IMR-90 (cell line): ENCODE data around the gene CDK5RAP3. TPM values are rescaled to one million over a fixed set of nuclear protein-coding genes. Genes with fewer than 3 reads are reported as not detected.

Source experiments
- ATAC-seq: fragments of 200-7000 bp; cut with Tn5 transposase; 2 replicates; pipeline ENCODE4 v1.9.1; 2020; ENCODE audit warnings: low read depth, mild to moderate bottlenecking, moderate library complexity
- BruUV-seq: library from RNA; stranded (reverse); fragments of 400-500 nt; replicated peaks from 2 replicates; lab custom pipeline; 2021; lab: Mats Ljungman, UMichigan
- CTCF ChIA-PET: fragments of 300-600 bp; formaldehyde crosslinking; extraction: SDS; loops from one replicate; lab custom pipeline; 2021; ENCODE audit warnings: antibody characterized with exemption; lab: Yijun Ruan, JAX
- POLR2A ChIA-PET: fragments of 300-600 bp; sonication (Branson Sonifier 250); formaldehyde crosslinking; loops from one replicate; lab custom pipeline; 2022; ENCODE audit warnings: antibody characterized with exemption; ENCODE audit not compliant: unreplicated experiment; lab: Charles Lee
- DNase-seq: peaks from one replicate; pipeline ENCODE4 v3.0.0; 2013
- H2AFZ ChIP-seq: replicated peaks from 2 replicates; pipeline ENCODE3; 2013; ENCODE audit warnings: low read length, mild to moderate bottlenecking; ENCODE audit not compliant: poor library complexity
- H2AK5ac ChIP-seq: 2 replicates; pipeline ENCODE4 v1.6.1; 2013; ENCODE audit warnings: low read depth, low read length, inconsistent platforms
- H2AK9ac ChIP-seq: replicated peaks from 2 replicates; pipeline ENCODE3; 2013; ENCODE audit warnings: mild to moderate bottlenecking, low read depth, low read length, moderate library complexity; ENCODE audit not compliant: poor library complexity
- H2BK120ac ChIP-seq: 2 replicates; pipeline ENCODE4 v1.6.1; 2013; ENCODE audit warnings: low read depth, low read length, inconsistent platforms
- H2BK15ac ChIP-seq: 3 replicates; pipeline ENCODE4 v1.6.1; 2013; ENCODE audit warnings: low read depth, low read length, inconsistent platforms
- H2BK20ac ChIP-seq: 2 replicates; pipeline ENCODE4 v1.6.1; 2013; ENCODE audit warnings: low read depth, mild to moderate bottlenecking, inconsistent platforms, low read length, moderate library complexity
- H2BK5ac ChIP-seq: 2 replicates; pipeline ENCODE4 v1.6.1; 2013; ENCODE audit warnings: mild to moderate bottlenecking, low read depth, low read length, inconsistent platforms; ENCODE audit not compliant: poor library complexity, severe bottlenecking
- H3K14ac ChIP-seq: replicated peaks from 2 replicates; pipeline ENCODE4 v1.6.1; 2013; ENCODE audit warnings: low read depth, low read length, inconsistent platforms
- H3K18ac ChIP-seq: 2 replicates; pipeline ENCODE4 v1.6.1; 2013; ENCODE audit warnings: low read depth, low read length, control low read depth
- H3K23ac ChIP-seq: 2 replicates; pipeline ENCODE4 v1.6.1; 2013; ENCODE audit warnings: low read depth, low read length, inconsistent platforms
- H3K27ac ChIP-seq: 2 replicates; pipeline ENCODE4 v1.5.1; 2013; ENCODE audit warnings: mild to moderate bottlenecking, control low read depth, low read length; ENCODE audit not compliant: insufficient read depth
- H3K27me3 ChIP-seq: 2 replicates; pipeline ENCODE4 v1.6.1; 2013; ENCODE audit warnings: low read length; ENCODE audit not compliant: control insufficient read depth, insufficient read depth
- H3K36me3 ChIP-seq: 2 replicates; pipeline ENCODE4 v1.6.1; 2013; ENCODE audit warnings: low read length, mixed read lengths; ENCODE audit not compliant: control insufficient read depth, insufficient read depth
- H3K4ac ChIP-seq: 2 replicates; pipeline ENCODE4 v1.6.1; 2013; ENCODE audit warnings: low read depth, low read length, inconsistent platforms
- H3K4me1 ChIP-seq: 2 replicates; pipeline ENCODE4 v1.6.1; 2013; ENCODE audit warnings: low read length, mixed read lengths; ENCODE audit not compliant: control insufficient read depth, insufficient read depth
- H3K4me2 ChIP-seq: 2 replicates; pipeline ENCODE4 v1.6.1; 2013; ENCODE audit warnings: low read depth, mild to moderate bottlenecking, control low read depth, low read length, moderate library complexity
- H3K4me3 ChIP-seq: 2 replicates; pipeline ENCODE4 v1.5.1; 2013; ENCODE audit warnings: low read depth, mild to moderate bottlenecking, control low read depth, low read length, moderate library complexity; ENCODE audit not compliant: insufficient read depth
- H3K56ac ChIP-seq: 2 replicates; pipeline ENCODE4 v1.6.1; 2013; ENCODE audit warnings: low read length, inconsistent platforms; ENCODE audit not compliant: insufficient read depth; ENCODE audit errors: extremely low read depth
- H3K79me1 ChIP-seq, 2 experiments: 2 replicates each; pipeline ENCODE4 v1.6.1; 2013; ENCODE audit warnings: low read length in 2 of 2, inconsistent platforms in 1 of 2, low read depth in 1 of 2
- H3K9ac ChIP-seq: 2 replicates; pipeline ENCODE4 v1.6.1; 2013; ENCODE audit warnings: low read depth, low read length, control low read depth
- H3K9me1 ChIP-seq: 2 replicates; pipeline ENCODE4 v1.6.1; 2013; ENCODE audit warnings: low read length, inconsistent platforms; ENCODE audit not compliant: insufficient read depth
- H3K9me3 ChIP-seq: 2 replicates; pipeline ENCODE4 v1.6.1; 2013; ENCODE audit warnings: low read length; ENCODE audit not compliant: control insufficient read depth, insufficient read depth
- H4K20me1 ChIP-seq: 2 replicates; pipeline ENCODE4 v1.6.1; 2013; ENCODE audit warnings: low read length, inconsistent platforms; ENCODE audit not compliant: insufficient read depth
- H4K5ac ChIP-seq: 2 replicates; pipeline ENCODE4 v1.6.1; 2013; ENCODE audit warnings: mild to moderate bottlenecking, low read depth, low read length, control low read depth
- H4K8ac ChIP-seq, 2 experiments: 2 replicates each; pipeline ENCODE4 v1.6.1; 2013; ENCODE audit warnings: low read depth in 2 of 2, low read length in 2 of 2, control low read depth in 1 of 2, inconsistent platforms in 1 of 2
- H4K91ac ChIP-seq: 2 replicates; pipeline ENCODE4 v1.6.1; 2013; ENCODE audit warnings: low read depth, low read length, inconsistent platforms; ENCODE audit not compliant: insufficient read depth
- CTCF ChIP-seq: conservative IDR thresholded peaks from 2 replicates; pipeline ENCODE4 v1.5.1; 2012; ENCODE audit warnings: mild to moderate bottlenecking, low read depth, low read length, improper control_type of control experiment
- RCOR1 ChIP-seq: IDR thresholded peaks from 2 replicates; pipeline ENCODE4 v1.6.1; 2012; ENCODE audit warnings: mild to moderate bottlenecking, low read length, improper control_type of control experiment; ENCODE audit not compliant: insufficient replicate concordance
- WGBS, 2 experiments: methylation state at CpG; one replicate each; pipeline versions ENCODE4 v1.1.5 to v1.1.7; 2013; ENCODE audit warnings: missing lambda C conversion rate in 2 of 2; ENCODE audit not compliant: insufficient read length in 1 of 2; ENCODE audit errors: extremely low coverage in 2 of 2; 5-methylcytosine and 5-hydroxymethylcytosine counted together
- dilution Hi-C: fragments of 300-500 bp; cut with HindIII; formaldehyde crosslinking; loops from one replicate; pipeline ENCODE4 v1.14.3; 2018; ENCODE audit warnings: low sequenced_read_pairs; ENCODE audit not compliant: unreplicated experiment
- in situ Hi-C: fragments of 300-500 bp; cut with MboI; formaldehyde crosslinking; loops from 3 replicates; pipeline ENCODE4 v1.14.3; 2019; ENCODE audit warnings: low sequenced_read_pairs, inconsistent platforms, mixed read lengths
- intact Hi-C: fragments of 100-400 bp; cut with micrococcal nuclease; formaldehyde crosslinking; loops from 2 replicates; pipeline ENCODE4 v1.10.0; 2022
- polyA plus RNA-seq, 3 experiments: library from polyadenylated mRNA; depleted of rRNA; stranded (reverse); fragments of >200 nt; gene quantifications; 2 replicates each; pipeline ENCODE4 v1.2.3, GENCODE V29; 2012; ENCODE audit warnings: low replicate concordance in 1 of 3
- total RNA-seq: library from RNA; depleted of rRNA; stranded (reverse); fragments of >200 nt; gene quantifications from 2 replicates; pipeline ENCODE4 v1.2.3, GENCODE V29; 2012

Gene CDK5RAP3
- total and polyA plus RNA-seq, 2 of the 4 experiments (the other 2 are of a cell fraction) = 75.3 to 153 TPM

GRCh38 chr17:48024149-48025039 is 53.5 kb downstream of the CDK5RAP3 start:
- Histone ChIP-seq H2AK5ac (peak overlapping the region; percentile 22; the same call in 1 of the 2 replicates), H3K4ac (peak overlapping the region; percentile 27), H3K27me3 (no peaks in the 10 kb centered on the region), H3K79me1 (peaks cover 0 to 7% of the 10 kb centered on the region in 2 experiments; a peak in 1 of 4 replicates), H4K20me1 (peaks cover 3% of the 10 kb centered on the region; the same call in 1 of the 2 replicates), H4K91ac (peak overlapping the region; percentile 28; the same call in 1 of the 2 replicates), H2AK9ac (peak overlapping the region; percentile 31), H3K9ac (no peak overlapping the region), H3K9me1 (no peaks in the 10 kb centered on the region), H3K14ac (no peak overlapping the region), H3K4me1 (peaks cover 18% of the 10 kb centered on the region), H3K9me3 (no peaks in the 10 kb centered on the region), H3K36me3 (no peaks in the 10 kb centered on the region), H4K5ac (no peak overlapping the region), H3K4me2 (peak overlapping the region; percentile 83), H3K4me3 (peak overlapping the region; percentile 33), H2AFZ (peak overlapping the region; percentile 92), H3K56ac (no peak overlapping the region), H3K27ac (no peak overlapping the region; the same call in 1 of the 2 replicates), H2BK120ac (no peak overlapping the region), H3K23ac (no peak overlapping the region; the same call in 1 of the 2 replicates), H4K8ac (peak overlapping the region in 1 of 2 experiments; percentile 42; a peak in 1 of 4 replicates), H3K18ac (no peak overlapping the region), H2BK15ac (no peak overlapping the region), H2BK5ac (no peak overlapping the region), H2BK20ac (no peak overlapping the region)
- intact Hi-C loops = loop anchor here (1.0 to 10.0 kb wide), 5 partner anchors 24 to 310 kb away; partner anchors contain the start of genes CBX1 and NFE2L1
- ChIA-PET CTCF (interaction anchor here (0.6 to 3.4 kb wide), 10 partner anchors 23 to 599 kb away, joined by 3 to 18 read pairs (median 4); no protein-coding TSS in a partner anchor), POLR2A (no interaction called here)
- dilution Hi-C loops = no loop called here
- in situ Hi-C loops = loop anchor here (5.0 to 10.0 kb wide), 2 partner anchors 103 to 570 kb away; partner anchors contain the start of genes HOXB3 and HOXB5
- 4% methylated on average over 23 of the region's 54 CpGs; no CpG with 5 or more reads in 1 of the 2 experiments for WGBS, 2 experiments
- TF ChIP-seq CTCF = no peak
- peak; percentile 27 for TF ChIP-seq RCOR1
- no peak for DNase-seq
- no TSS peak for BruUV-seq
- peak; percentile 1 for ATAC-seq
